Stimulated activated CD8-positive, alpha-beta memory T cell treated with anti-CD3 and anti-CD28 coated beads, Interleukin-2, amount 100 ng/mL, for 1 hour (primary cell): ENCODE results near the gene KMT2B.
"Not testable (repeated sequence)": the region's sequence is repeated elsewhere in the genome, so short reads cannot be mapped to it uniquely, and the experiment has no call there.

Experiments used
- DNase-seq, 2 donors: peaks; one replicate each; pipeline ENCODE4 v3.0.0-alpha.2; 2020; ENCODE audit warnings: low read depth in 2 of 2

Gene KMT2B, protein sequence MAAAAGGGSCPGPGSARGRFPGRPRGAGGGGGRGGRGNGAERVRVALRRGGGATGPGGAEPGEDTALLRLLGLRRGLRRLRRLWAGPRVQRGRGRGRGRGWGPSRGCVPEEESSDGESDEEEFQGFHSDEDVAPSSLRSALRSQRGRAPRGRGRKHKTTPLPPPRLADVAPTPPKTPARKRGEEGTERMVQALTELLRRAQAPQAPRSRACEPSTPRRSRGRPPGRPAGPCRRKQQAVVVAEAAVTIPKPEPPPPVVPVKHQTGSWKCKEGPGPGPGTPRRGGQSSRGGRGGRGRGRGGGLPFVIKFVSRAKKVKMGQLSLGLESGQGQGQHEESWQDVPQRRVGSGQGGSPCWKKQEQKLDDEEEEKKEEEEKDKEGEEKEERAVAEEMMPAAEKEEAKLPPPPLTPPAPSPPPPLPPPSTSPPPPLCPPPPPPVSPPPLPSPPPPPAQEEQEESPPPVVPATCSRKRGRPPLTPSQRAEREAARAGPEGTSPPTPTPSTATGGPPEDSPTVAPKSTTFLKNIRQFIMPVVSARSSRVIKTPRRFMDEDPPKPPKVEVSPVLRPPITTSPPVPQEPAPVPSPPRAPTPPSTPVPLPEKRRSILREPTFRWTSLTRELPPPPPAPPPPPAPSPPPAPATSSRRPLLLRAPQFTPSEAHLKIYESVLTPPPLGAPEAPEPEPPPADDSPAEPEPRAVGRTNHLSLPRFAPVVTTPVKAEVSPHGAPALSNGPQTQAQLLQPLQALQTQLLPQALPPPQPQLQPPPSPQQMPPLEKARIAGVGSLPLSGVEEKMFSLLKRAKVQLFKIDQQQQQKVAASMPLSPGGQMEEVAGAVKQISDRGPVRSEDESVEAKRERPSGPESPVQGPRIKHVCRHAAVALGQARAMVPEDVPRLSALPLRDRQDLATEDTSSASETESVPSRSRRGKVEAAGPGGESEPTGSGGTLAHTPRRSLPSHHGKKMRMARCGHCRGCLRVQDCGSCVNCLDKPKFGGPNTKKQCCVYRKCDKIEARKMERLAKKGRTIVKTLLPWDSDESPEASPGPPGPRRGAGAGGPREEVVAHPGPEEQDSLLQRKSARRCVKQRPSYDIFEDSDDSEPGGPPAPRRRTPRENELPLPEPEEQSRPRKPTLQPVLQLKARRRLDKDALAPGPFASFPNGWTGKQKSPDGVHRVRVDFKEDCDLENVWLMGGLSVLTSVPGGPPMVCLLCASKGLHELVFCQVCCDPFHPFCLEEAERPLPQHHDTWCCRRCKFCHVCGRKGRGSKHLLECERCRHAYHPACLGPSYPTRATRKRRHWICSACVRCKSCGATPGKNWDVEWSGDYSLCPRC (N-terminal part only)

DNA sequence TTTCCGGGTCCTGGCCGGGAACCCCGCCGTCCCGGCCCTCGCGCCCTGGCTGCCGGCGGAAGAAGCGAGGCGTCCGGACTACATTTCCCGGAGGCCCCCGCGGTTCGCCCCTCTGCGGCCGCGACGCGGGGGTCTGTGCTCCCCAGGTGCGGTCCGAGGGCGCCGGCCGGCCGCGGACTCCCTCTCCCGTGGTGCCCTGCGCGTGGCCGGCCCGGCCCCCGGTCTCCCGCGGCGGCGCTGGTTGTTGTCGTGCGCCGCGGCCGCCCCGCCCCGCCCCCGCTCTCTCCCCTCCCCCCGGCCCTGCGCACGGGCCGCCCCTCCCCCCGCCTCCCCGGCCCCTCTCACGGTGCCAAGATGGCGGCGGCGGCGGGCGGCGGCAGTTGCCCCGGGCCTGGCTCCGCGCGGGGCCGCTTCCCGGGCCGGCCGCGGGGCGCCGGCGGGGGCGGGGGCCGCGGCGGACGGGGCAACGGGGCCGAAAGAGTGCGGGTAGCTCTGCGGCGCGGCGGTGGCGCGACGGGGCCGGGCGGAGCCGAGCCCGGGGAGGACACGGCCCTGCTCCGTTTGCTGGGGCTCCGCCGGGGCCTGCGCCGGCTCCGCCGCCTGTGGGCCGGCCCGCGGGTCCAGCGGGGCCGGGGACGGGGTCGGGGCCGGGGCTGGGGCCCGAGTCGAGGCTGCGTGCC, at the start of gene KMT2B:
Gene KMT2B (plus strand): TSS at position 339 of the 680 bp plus-strand sequence. CDS start 16 bp downstream, at position 355.
- peak in 1 of 2 donors; percentile 42 for DNase-seq

DNA sequence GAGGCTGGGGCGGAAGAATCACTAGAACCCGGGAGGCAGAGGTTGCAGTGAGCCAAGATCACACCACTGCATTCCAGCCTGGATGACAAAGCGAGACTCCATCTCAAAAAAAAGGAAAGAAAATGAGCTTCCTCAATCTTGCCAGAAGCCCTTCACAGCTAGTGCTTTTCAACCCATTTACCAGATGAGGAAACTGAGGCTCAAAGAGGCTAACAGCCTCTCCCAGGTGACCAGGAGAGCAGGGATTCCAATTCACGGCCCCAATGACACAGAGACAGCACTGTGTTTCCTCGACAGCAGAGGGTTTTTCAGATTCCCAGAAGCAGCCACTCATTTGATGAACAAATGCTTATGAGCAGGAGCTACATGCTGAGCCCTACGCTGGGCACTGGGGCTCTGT, 48.2 kb upstream of the KMT2B start:
- DNase-seq = no peak

DNA sequence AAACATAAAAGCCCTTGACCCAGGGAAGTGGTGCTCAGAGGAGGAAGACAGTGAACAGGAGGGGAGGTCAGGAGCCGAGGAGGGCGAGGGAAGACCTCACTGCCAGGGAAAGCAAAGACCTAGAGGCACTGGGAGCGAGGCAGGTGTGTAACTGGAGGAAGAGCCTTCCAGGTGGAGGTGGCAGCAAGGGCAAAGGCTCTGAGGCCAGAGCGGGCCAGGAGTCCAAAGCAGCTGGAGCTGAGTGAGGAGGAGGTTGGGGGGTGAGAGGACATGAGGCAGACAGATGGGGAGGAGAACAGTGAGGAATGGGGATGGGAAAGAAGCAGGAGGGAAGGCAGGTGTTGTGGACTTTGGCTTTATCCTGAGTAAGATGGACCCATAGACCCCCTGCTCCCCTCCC, 47.8 kb upstream of the KMT2B start:
- DNase-seq = no peak

DNA sequence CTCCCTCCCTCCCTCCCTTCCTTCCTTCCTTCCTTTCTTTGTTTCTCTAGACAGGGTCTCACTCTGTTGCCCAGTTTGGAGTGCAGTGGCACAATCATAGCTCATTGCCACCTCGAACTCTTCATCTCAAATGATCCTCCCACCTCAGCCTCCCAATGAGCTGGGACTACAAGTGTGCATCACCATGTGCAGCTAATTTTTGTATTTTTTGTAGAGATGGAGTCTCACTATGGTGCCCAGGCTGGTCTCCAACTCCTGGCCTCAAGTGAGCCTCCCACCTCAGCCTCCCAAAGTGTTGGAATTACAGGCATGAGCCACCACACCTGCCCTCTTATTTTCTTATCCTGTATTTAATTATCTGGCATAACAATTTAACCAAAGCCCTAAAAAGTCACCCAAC, 47.1 kb upstream of the KMT2B start:
- no peak for DNase-seq

DNA sequence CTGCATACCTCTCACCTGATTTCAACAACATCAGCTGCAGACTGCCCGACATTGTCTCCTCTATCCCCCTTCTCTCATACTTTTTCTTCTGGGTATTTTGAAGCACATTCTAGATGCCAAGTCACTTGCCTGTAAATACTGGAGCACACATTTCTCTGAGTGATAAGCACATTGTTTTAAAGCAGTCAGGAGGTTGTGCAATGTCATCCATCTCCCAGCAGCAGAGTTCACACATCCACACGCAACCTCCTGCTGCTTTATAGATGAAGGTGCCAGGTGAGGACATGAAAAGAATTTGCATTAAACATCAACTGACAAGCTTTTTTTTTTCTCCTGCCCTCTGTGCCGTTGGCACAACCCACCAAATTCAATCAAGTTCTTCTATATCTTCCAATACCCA, 46.0 kb upstream of the KMT2B start:
- no peak for DNase-seq

DNA sequence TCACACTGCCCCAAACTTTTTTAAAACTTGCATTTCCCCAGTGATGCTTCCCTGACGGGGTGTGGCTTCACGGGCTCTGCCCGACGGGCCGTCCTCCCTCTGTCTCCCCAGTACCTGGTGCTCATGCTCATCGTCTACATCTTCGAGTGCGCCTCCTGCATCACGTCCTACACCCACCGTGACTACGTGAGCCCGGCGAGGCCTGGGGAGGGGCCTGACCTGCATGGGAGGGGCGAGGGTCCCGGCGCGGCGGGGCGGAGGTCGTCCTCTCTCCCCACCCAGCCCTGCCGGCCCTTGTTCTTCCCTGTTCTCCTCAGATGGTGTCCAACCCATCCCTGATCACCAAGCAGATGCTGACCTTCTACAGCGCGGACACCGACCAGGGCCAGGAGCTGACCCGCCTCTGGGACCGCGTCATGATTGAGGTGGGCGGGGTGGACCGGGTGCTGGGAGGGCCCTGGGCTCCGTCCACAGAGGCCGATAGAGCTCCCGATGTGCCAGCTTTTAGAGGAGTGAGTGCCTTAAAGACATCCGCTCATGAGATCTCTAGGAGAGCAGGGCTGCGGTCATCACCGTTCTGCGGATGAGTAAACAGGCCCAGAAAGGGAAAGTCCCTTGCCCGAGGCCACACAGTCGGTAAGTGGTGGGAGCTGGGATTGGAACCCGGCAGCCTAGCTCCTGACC, 44.5 kb upstream of the KMT2B start:
- DNase-seq = peak in 1 of 2 donors; percentile 5

DNA sequence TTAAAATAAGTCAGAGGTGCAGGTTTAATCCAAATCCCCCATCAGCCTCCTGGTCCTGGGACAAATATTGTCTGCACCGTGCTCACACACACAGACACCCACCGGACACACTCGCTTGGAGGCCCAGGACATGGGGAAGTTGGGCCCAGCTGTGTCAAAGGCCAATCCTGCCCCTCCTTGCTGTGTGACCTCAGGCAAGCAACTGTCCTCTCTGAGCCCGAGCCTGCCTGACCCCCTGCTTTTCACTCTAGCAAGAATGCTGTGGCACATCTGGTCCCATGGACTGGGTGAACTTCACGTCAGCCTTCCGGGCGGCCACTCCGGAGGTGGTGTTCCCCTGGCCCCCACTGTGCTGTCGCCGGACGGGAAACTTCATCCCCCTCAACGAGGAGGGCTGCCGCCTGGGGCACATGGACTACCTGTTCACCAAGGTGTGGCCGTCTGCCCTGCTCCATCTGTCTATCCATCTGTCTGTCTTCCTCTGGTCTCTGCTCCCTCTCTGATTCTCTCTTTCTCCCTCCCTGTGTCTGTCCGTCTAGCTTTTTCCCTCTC, 42.1 kb upstream of the KMT2B start:
- DNase-seq = no peak

DNA sequence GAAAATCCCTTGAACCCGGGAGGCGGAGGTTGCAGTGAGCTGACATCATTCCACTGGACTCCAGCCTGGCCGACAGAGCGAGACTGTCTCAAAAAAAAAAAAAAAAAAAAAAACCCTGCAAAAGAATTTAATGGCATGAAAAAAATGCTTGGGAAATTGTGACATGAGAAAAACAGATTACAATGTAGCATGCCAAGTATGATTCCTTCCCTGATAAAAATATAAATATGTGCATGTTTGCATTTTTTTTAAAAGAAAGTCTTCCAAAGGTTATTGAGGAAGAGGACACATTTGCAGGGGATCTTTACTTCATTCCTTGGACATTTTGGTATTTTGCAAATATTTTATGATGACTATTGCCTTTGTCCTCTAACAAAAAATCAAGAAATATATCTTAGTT, 28.0 kb upstream of the KMT2B start:
- DNase-seq = no peak

DNA sequence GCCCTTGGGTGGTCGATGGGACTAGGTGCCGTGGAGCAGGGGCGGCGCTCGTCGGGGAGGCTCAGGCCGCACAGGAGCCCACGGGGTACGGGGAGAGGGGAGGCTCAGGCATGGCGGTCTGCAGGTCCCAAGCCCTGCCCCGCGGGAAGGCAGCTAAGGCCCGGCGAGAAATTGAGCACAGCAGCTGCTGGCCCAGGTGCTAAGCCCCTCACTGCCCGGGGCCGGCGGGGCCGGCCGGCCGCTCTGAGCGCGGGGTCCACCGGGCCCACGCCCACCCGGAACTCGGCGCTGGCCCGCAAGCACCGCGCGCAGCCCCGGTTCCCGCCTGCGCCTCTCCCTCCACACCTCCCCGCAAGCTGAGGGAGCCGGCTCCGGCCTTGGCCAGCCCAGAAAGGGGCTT, 26.7 kb upstream of the KMT2B start:
- not testable (repeated sequence) for DNase-seq

DNA sequence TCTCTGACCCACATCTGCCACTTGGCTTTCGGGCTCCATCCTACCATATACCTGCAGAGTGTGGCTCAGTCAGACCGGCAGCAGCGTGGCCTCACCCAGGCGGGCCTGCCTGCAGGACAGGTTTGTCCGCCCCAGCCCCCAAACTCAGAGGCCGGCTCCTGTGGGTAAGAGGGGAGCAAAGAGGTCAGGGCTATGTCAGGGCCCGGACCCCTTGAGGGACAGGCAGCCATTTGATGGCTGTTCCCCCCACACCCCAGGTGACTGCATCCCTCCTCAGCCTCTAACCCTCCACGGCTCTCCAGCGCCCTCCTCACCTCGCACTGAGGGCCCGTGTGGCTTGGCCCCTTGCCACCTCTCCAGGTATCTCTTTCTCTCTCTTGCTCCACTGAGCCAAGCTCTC, 25.8 kb upstream of the KMT2B start:
- no peak for DNase-seq

DNA sequence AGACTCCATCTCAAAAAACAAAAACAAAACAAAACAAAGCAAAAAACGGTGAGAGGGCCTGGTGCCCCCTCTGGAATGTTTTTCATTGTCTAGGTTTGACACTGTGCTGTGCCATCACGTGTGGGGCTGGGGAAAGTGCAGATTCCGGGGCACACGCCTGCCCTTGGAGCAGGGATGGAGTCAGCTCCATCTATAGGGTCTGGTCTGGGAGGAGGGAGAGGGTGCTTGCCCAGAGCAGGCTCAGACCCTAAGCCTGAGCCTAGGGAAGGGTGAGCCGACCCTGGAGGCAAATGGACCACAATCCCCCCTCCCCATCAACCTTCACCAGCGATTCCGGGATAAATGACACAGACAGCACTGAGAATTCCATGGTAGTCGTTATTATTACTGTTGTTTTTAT, 24.4 kb upstream of the KMT2B start:
- DNase-seq = no peak

DNA sequence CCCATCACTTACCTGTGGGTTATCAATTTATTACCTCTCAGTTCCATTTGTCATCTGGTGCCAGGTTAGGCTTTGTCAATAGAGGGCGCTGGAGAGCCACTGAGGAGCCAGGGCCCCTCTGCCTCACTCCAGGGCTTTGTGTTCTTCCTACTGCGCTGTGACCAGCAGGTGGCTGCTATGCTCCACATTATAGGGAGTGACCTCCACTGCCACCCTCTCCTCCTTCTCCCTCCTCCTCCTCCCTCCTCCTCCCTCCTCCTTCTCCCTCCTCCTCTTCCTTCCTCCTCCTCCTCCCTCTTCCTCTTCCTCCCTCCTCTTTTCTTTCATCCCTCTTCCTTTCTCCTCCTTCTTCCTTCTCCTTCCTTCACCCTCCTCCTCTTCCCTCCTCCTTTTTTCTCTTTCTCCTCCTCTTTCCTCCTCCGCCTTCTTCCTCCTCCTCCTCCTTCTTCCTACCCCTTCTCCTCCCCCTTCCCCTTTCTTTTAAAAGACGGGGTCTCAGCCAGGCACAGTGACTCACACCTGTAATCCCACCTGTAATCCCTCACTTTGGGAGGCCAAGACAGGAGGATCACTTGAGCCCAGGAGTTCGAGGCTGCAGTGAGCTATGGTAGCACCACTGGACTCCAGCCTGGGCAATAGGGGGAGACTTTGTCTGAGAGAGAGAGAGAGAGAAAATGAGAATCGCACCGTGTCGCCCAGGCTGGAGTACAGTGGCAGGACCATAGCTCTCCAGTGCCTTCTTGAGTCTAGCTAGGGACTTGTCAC, 23.8 kb upstream of the KMT2B start:
- peak; percentile 80 to 82 for DNase-seq

DNA sequence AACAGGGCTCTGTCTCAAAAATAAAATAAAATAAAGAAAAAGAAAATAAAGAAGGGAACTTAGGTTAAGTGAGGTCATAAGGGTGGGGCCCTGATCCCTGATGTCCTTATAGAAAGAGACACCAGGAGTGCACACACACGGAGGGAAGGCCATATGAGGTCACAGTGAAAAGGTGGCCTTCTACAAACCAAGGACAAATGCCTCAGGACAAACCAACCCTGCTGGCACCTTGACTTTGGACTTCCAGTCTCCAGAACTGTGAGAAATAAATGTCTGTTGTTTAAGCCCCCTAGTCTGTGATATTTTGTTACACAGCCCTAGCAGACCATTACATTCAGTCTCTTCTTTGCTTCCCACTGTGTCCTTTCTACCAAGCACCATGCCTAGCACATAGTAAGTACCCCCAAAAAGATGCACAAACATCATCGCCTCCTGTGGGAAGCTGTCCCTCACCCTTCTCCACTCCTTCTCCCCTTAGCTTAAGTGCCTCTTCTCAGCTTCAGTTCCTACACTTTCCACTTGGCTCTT, 21.8 kb upstream of the KMT2B start:
- DNase-seq = no peak

DNA sequence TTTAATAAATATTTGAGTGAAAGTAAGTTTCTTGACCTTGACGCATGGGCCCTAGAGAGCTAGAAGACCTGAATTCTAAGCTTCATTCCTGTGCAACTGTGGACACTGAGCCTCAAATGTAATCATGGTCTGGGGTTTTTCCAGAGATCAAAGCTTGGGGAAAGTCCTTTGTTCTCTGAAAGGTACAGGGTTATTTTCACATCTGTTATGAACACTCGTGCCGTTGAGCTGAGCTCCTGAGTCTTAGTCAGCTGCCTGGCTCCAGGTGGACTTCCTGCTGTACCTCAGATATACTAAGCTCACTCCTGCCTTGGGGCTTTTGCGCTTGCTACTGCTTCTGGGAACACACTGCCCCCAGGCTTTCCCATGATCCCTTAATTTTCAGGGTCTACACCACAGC, 21.0 kb upstream of the KMT2B start:
- DNase-seq = no peak

DNA sequence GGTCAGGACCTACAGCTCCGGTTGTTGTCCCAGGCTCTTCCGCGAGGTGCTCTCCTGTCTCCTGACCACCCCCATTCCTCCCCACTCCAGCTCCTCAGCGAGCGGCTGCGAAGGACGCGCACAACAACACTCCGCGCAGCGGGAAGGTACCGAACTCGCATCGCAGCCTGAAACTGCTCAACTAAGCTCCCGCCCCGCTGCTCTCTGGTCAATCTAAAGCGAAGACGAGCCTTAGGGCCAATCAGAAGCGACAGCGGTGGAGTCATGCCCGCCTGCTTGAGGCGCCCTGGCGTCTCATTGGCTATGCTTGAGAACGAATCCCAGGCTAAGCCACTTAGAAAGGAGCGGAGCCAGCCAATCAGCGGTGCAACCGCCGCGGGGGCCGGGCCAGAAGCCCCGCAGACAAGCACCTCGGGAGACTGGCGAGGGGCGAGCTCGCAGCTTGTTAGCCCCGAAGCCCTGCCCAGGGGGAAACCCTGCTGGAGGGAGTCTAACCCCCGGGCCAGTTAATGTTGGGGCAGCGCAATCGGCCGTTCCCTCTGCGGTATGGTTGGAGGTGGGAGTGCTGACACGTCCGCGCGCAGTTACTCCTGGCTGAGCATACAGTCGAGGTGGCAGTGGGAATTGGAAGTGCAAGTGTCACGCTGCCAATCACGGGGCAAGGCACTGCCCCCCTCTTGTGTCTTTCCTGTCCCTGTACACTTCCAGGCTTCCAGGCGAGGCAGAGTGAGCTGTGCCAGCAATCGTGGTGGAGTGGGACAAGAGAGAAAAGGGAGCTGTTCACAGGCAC, 15.4 kb upstream of the KMT2B start:
- peak; percentile 81 to 89 for DNase-seq

DNA sequence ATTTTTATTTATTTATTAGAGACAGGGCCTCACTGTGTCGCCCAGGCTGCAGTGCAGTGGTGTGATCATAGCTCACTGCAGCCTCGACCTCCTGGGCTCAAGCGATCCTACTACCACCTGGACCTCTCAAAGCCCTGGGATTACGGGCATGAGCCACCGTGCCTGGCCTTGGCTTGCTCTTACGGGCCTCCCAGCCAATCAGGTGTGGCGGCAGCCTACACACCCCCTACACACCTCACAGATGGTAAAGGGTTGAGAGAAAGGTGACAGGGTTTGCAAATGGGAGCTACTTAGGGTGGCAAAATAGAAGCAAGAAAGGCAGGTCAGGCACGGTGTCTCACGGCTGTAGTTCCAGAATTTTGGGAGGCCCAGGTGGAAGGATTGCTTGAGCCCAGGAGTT, 14.5 kb upstream of the KMT2B start:
- no peak for DNase-seq

DNA sequence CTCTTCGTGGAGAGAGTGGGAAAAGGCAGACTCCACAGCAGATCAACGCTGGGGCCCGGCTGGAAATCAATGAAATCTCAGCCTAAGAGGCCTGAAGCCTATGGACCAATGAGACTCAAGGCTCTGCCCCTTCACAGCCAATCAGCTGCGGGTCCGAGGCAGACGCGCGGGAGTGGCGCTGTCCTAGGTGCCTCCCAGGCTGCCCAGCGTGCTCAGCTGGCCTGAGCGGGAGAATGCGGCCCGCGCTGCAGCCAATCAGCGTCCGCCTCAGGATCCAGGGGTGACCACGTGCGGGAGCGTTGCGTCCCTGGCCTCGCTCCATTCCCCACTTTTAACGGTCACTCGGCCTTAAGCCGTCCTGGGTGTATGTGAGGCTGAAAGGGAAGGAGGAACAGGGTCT, 13.6 kb upstream of the KMT2B start, which contains the start of gene ZBTB32:
Gene ZBTB32 (plus strand): TSS at position 341 of the 400 bp plus-strand sequence. CDS start 10,069 bp downstream, outside the sequence.
- DNase-seq = no peak

DNA sequence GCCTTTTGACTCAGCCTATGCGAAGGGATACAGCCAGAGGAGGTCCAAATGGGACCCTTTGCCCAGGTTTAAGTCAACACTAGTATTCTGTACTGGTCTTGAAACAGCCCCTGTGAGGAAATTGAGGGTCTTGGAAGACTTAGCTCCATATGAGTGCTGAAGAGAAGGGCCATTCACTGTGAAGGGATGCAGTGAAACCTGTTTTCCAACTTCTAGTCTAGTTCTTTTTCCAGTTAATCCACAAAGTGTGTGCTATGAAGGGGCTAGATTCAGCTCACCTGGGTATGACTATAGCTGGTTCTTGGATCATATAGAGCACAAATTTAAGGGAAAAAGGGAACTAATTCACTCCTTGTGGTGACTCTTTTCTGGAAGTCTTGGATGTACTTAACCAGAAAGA, 9.4 kb upstream of the KMT2B start:
- no peak for DNase-seq
